Measurements from ENCODE around the gene SELENOK.
A peak's percentile ranks its signal among the peaks of the same experiment; 100 is the strongest.

The SELENOK gene

GRCh38 chr3:53884623-53885022, 7.0 kb downstream of the SELENOK start:
- TF ChIP-seq YY1 (IDR thresholded peaks at IDR 0.05; ENCODE audit: insufficient read depth, insufficient read length) (no peak), ZNF274 (IDR thresholded peaks at IDR 0.05; ENCODE audit: low read depth, low read length) (no peak), SUZ12 (IDR thresholded peaks at IDR 0.05; ENCODE audit: extremely low read depth, insufficient read depth, insufficient read length) (no peak)
- no peaks in the 10 kb centered on the region for H3K9me3 ChIP-seq (ENCODE audit: insufficient read depth, low read length)
- no peak for DNase-seq (ENCODE audit: low read depth, low spot score)
- no peaks in the 10 kb centered on the region for H3K27me3 ChIP-seq (ENCODE audit: insufficient read depth, insufficient read length)
- peaks cover 3% of the 10 kb centered on the region for H3K4me1 ChIP-seq (ENCODE audit: insufficient read depth, insufficient read length)
- H3K9ac ChIP-seq (ENCODE audit: insufficient read length, low read depth), result no peak overlapping the region
- H3K36me3 ChIP-seq (ENCODE audit: insufficient read depth, insufficient read length, low read length), result peaks cover 67% of the 10 kb centered on the region
- no peak overlapping the region for H3K4me3 ChIP-seq (ENCODE audit: insufficient read length, low read depth)

GRCh38 chr3:53883008-53883407, 8.7 kb downstream of the SELENOK start:
- H3K9me3 ChIP-seq (ENCODE audit: insufficient read depth, low read length), result no peaks in the 10 kb centered on the region
- no peak for DNase-seq (ENCODE audit: low read depth, low spot score)
- no peaks in the 10 kb centered on the region for H3K27me3 ChIP-seq (ENCODE audit: insufficient read depth, insufficient read length)
- peaks cover 3% of the 10 kb centered on the region for H3K4me1 ChIP-seq (ENCODE audit: insufficient read depth, insufficient read length)
- H3K9ac ChIP-seq (ENCODE audit: insufficient read length, low read depth), result no peak overlapping the region
- H3K36me3 ChIP-seq (ENCODE audit: insufficient read depth, insufficient read length, low read length), result peaks cover 71% of the 10 kb centered on the region
- no peak overlapping the region for H3K4me3 ChIP-seq (ENCODE audit: insufficient read length, low read depth)
- TF ChIP-seq ZNF274 (IDR thresholded peaks at IDR 0.05; ENCODE audit: low read depth, low read length), result no peak
- TF ChIP-seq SUZ12 (IDR thresholded peaks at IDR 0.05; ENCODE audit: extremely low read depth, insufficient read depth, insufficient read length), result no peak
- no peak for TF ChIP-seq YY1 (IDR thresholded peaks at IDR 0.05; ENCODE audit: insufficient read depth, insufficient read length)

GRCh38 chr3:53881691-53882593, 9.7 kb downstream of the SELENOK start, which contains the start of gene ACTR8:
Gene ACTR8, minus strand, starts transcription at chr3:53882152. Its CDS starts 51 bp downstream, at chr3:53882101.
- no peak for TF ChIP-seq SUZ12 (IDR thresholded peaks at IDR 0.05; ENCODE audit: extremely low read depth, insufficient read depth, insufficient read length)
- no peak for TF ChIP-seq ZNF274 (IDR thresholded peaks at IDR 0.05; ENCODE audit: low read depth, low read length)
- peak; percentile 94 for TF ChIP-seq YY1 (IDR thresholded peaks at IDR 0.05; ENCODE audit: insufficient read depth, insufficient read length)
- peaks cover 71% of the 10 kb centered on the region for H3K36me3 ChIP-seq (ENCODE audit: insufficient read depth, insufficient read length, low read length)
- peak; percentile 74 for DNase-seq (ENCODE audit: low read depth, low spot score)

GRCh38 chr3:53880396-53881345, 11.0 kb downstream of the SELENOK start:
- peak overlapping the region; percentile 100 for H3K9ac ChIP-seq (ENCODE audit: insufficient read length, low read depth)
- H3K4me1 ChIP-seq (ENCODE audit: insufficient read depth, insufficient read length), result peaks cover 3% of the 10 kb centered on the region
- H3K9me3 ChIP-seq (ENCODE audit: insufficient read depth, low read length), result no peaks in the 10 kb centered on the region
- peak overlapping the region; percentile 97 for H3K4me3 ChIP-seq (ENCODE audit: insufficient read length, low read depth)
- TF ChIP-seq YY1 (IDR thresholded peaks at IDR 0.05; ENCODE audit: insufficient read depth, insufficient read length) (no peak), ZNF274 (IDR thresholded peaks at IDR 0.05; ENCODE audit: low read depth, low read length) (no peak), SUZ12 (IDR thresholded peaks at IDR 0.05; ENCODE audit: extremely low read depth, insufficient read depth, insufficient read length) (no peak)
- H3K27me3 ChIP-seq (ENCODE audit: insufficient read depth, insufficient read length), result no peaks in the 10 kb centered on the region
- peaks cover 76% of the 10 kb centered on the region for H3K36me3 ChIP-seq (ENCODE audit: insufficient read depth, insufficient read length, low read length)
- DNase-seq (ENCODE audit: low read depth, low spot score), result no peak

More at GRCh38 chr3:53881691-53882593, 9.7 kb downstream of the SELENOK start, which contains the start of gene ACTR8:
- Histone ChIP-seq H3K4me3 (ENCODE audit: insufficient read length, low read depth) (peak within 1 kb of the TSS; percentile 97), H3K9ac (ENCODE audit: insufficient read length, low read depth) (peak within 1 kb of the TSS; percentile 100), H3K27me3 (ENCODE audit: insufficient read depth, insufficient read length) (no peaks in the 10 kb centered on the region), H3K9me3 (ENCODE audit: insufficient read depth, low read length) (no peaks in the 10 kb centered on the region), H3K4me1 (ENCODE audit: insufficient read depth, insufficient read length) (peaks cover 3% of the 10 kb centered on the region)

GRCh38 chr3:53865732-53866499, 25.7 kb downstream of the SELENOK start:
- Histone ChIP-seq H3K9ac (ENCODE audit: insufficient read length, low read depth) (no peak overlapping the region), H3K9me3 (ENCODE audit: insufficient read depth, low read length) (no peaks in the 10 kb centered on the region), H3K36me3 (ENCODE audit: insufficient read depth, insufficient read length, low read length) (peaks cover 92% of the 10 kb centered on the region), H3K4me3 (ENCODE audit: insufficient read length, low read depth) (no peak overlapping the region), H3K27me3 (ENCODE audit: insufficient read depth, insufficient read length) (no peaks in the 10 kb centered on the region), H3K4me1 (ENCODE audit: insufficient read depth, insufficient read length) (no peaks in the 10 kb centered on the region)
- TF ChIP-seq ZNF274 (IDR thresholded peaks at IDR 0.05; ENCODE audit: low read depth, low read length) (no peak), SUZ12 (IDR thresholded peaks at IDR 0.05; ENCODE audit: extremely low read depth, insufficient read depth, insufficient read length) (no peak), YY1 (IDR thresholded peaks at IDR 0.05; ENCODE audit: insufficient read depth, insufficient read length) (no peak)
- DNase-seq (ENCODE audit: low read depth, low spot score), result no peak

GRCh38 chr3:53863145-53863544, 28.5 kb downstream of the SELENOK start:
- Histone ChIP-seq H3K27me3 (ENCODE audit: insufficient read depth, insufficient read length) (no peaks in the 10 kb centered on the region), H3K9ac (ENCODE audit: insufficient read length, low read depth) (no peak overlapping the region), H3K36me3 (ENCODE audit: insufficient read depth, insufficient read length, low read length) (peaks cover 91% of the 10 kb centered on the region), H3K9me3 (ENCODE audit: insufficient read depth, low read length) (no peaks in the 10 kb centered on the region), H3K4me1 (ENCODE audit: insufficient read depth, insufficient read length) (no peaks in the 10 kb centered on the region), H3K4me3 (ENCODE audit: insufficient read length, low read depth) (no peak overlapping the region)
- TF ChIP-seq ZNF274 (IDR thresholded peaks at IDR 0.05; ENCODE audit: low read depth, low read length) (no peak), SUZ12 (IDR thresholded peaks at IDR 0.05; ENCODE audit: extremely low read depth, insufficient read depth, insufficient read length) (no peak), YY1 (IDR thresholded peaks at IDR 0.05; ENCODE audit: insufficient read depth, insufficient read length) (no peak)
- DNase-seq (ENCODE audit: low read depth, low spot score), result no peak
